ENCODE results near the gene SERPINA6. TPM values are rescaled to one million over a fixed set of nuclear protein-coding genes. Genes with fewer than 3 reads are reported as not detected.
"Not testable (repeated sequence)": the region's sequence is repeated elsewhere in the genome, so short reads cannot be mapped to it uniquely, and the experiment has no call there.

Gene SERPINA6
- total and polyA plus RNA-seq, 2 donors (not counting 1 experiment from before 2014, with no cell fraction given) = not detected

GRCh38 chr14:94269156-94269555 is 54.0 kb downstream of the SERPINA6 start:
- Histone ChIP-seq H4K20me1 (ENCODE audit: control insufficient read depth, extremely low read depth, insufficient read depth, low read length) (no peaks in the 10 kb centered on the region), H2AFZ (ENCODE audit: low read length) (no peak overlapping the region), H3K9ac (ENCODE audit: insufficient read depth, low read length) (no peak overlapping the region), H3K36me3 (ENCODE audit: control insufficient read depth, insufficient read depth, low read length) (no peaks in the 10 kb centered on the region), H3K4me3 (replicated peaks in 1 of 4; ENCODE audit: control extremely low read depth in 1 of 4, insufficient read depth in 1 of 4, low read depth in 3 of 4, low read length in 4 of 4) (no peak overlapping the region), H3K4me1 (ENCODE audit: control insufficient read depth, extremely low read depth, insufficient read depth, low read length) (no peaks in the 10 kb centered on the region), H3K9me3 (ENCODE audit: control insufficient read depth, insufficient read depth, low read depth, low read length) (no peaks in the 10 kb centered on the region), H3K4me2 (ENCODE audit: extremely low read depth, insufficient read depth, low read length) (no peak overlapping the region), H3K79me2 (ENCODE audit: control insufficient read depth, insufficient read depth, low read length) (no peaks in the 10 kb centered on the region), H3K27me3 (ENCODE audit: control insufficient read depth, insufficient read depth, low read length) (no peaks in the 10 kb centered on the region), H3K27ac (ENCODE audit: insufficient read depth, low read length) (no peak overlapping the region)
- TF ChIP-seq EZH2 (IDR thresholded peaks at IDR 0.05; ENCODE audit: low read length, missing control alignments) = no peak
- TF ChIP-seq CTCF (conservative IDR thresholded peaks at IDR 0.05 in 1 of 2, IDR thresholded peaks at IDR 0.05 in 1 of 2; ENCODE audit: low read depth in 1 of 2, low read length in 2 of 2) = no peak
- no peak for DNase-seq (ENCODE audit: low read depth in 2 of 2)

- not testable (repeated sequence) for H3K27ac ChIP-seq (ENCODE audit: insufficient read depth, low read length); H3K9me3 ChIP-seq (ENCODE audit: control insufficient read depth, insufficient read depth, low read depth, low read length); H3K79me2 ChIP-seq (ENCODE audit: control insufficient read depth, insufficient read depth, low read length); H3K4me1 ChIP-seq (ENCODE audit: control insufficient read depth, extremely low read depth, insufficient read depth, low read length); H2AFZ ChIP-seq (ENCODE audit: low read length); H3K9ac ChIP-seq (ENCODE audit: insufficient read depth, low read length); H3K4me3 ChIP-seq (replicated peaks in 1 of 4; ENCODE audit: control extremely low read depth in 1 of 4, insufficient read depth in 1 of 4, low read depth in 3 of 4, low read length in 4 of 4); H3K27me3 ChIP-seq (ENCODE audit: control insufficient read depth, insufficient read depth, low read length); H3K4me2 ChIP-seq (ENCODE audit: extremely low read depth, insufficient read depth, low read length); H3K36me3 ChIP-seq (ENCODE audit: control insufficient read depth, insufficient read depth, low read length); H4K20me1 ChIP-seq (ENCODE audit: control insufficient read depth, extremely low read depth, insufficient read depth, low read length); DNase-seq (ENCODE audit: low read depth in 2 of 2)
Observed at GRCh38 chr14:94268582-94268981, 54.6 kb downstream of the SERPINA6 start.

GRCh38 chr14:94267352-94267751 is 55.8 kb downstream of the SERPINA6 start:
- H3K36me3 ChIP-seq (ENCODE audit: control insufficient read depth, insufficient read depth, low read length) = no peaks in the 10 kb centered on the region
- no peaks in the 10 kb centered on the region for H3K27me3 ChIP-seq (ENCODE audit: control insufficient read depth, insufficient read depth, low read length)
- DNase-seq (ENCODE audit: low read depth in 2 of 2) = no peak
- no peak overlapping the region for H3K27ac ChIP-seq (ENCODE audit: insufficient read depth, low read length)
- H3K4me2 ChIP-seq (ENCODE audit: extremely low read depth, insufficient read depth, low read length) = no peak overlapping the region
- no peaks in the 10 kb centered on the region for H3K79me2 ChIP-seq (ENCODE audit: control insufficient read depth, insufficient read depth, low read length)
- no peaks in the 10 kb centered on the region for H4K20me1 ChIP-seq (ENCODE audit: control insufficient read depth, extremely low read depth, insufficient read depth, low read length)
- no peaks in the 10 kb centered on the region for H3K9me3 ChIP-seq (ENCODE audit: control insufficient read depth, insufficient read depth, low read depth, low read length)
- no peak overlapping the region for H3K9ac ChIP-seq (ENCODE audit: insufficient read depth, low read length)
- TF ChIP-seq EZH2 (IDR thresholded peaks at IDR 0.05; ENCODE audit: low read length, missing control alignments) (no peak), CTCF (conservative IDR thresholded peaks at IDR 0.05 in 1 of 2, IDR thresholded peaks at IDR 0.05 in 1 of 2; ENCODE audit: low read depth in 1 of 2, low read length in 2 of 2) (no peak)
- H2AFZ ChIP-seq (ENCODE audit: low read length) = no peak overlapping the region
- no peak overlapping the region for H3K4me3 ChIP-seq (replicated peaks in 1 of 4; ENCODE audit: control extremely low read depth in 1 of 4, insufficient read depth in 1 of 4, low read depth in 3 of 4, low read length in 4 of 4)
- H3K4me1 ChIP-seq (ENCODE audit: control insufficient read depth, extremely low read depth, insufficient read depth, low read length) = no peaks in the 10 kb centered on the region

GRCh38 chr14:94264195-94264594 is 58.9 kb downstream of the SERPINA6 start:
- H3K36me3 ChIP-seq (ENCODE audit: control insufficient read depth, insufficient read depth, low read length); H3K4me1 ChIP-seq (ENCODE audit: control insufficient read depth, extremely low read depth, insufficient read depth, low read length): not testable (repeated sequence)

More at GRCh38 chr14:94264195-94264594, 58.9 kb downstream of the SERPINA6 start:
- H3K27me3 ChIP-seq (ENCODE audit: control insufficient read depth, insufficient read depth, low read length); DNase-seq (ENCODE audit: low read depth in 2 of 2); H3K9me3 ChIP-seq (ENCODE audit: control insufficient read depth, insufficient read depth, low read depth, low read length); H3K4me3 ChIP-seq (replicated peaks in 1 of 4; ENCODE audit: control extremely low read depth in 1 of 4, insufficient read depth in 1 of 4, low read depth in 3 of 4, low read length in 4 of 4); H3K9ac ChIP-seq (ENCODE audit: insufficient read depth, low read length); H3K27ac ChIP-seq (ENCODE audit: insufficient read depth, low read length); H3K4me2 ChIP-seq (ENCODE audit: extremely low read depth, insufficient read depth, low read length); H4K20me1 ChIP-seq (ENCODE audit: control insufficient read depth, extremely low read depth, insufficient read depth, low read length); H2AFZ ChIP-seq (ENCODE audit: low read length); H3K79me2 ChIP-seq (ENCODE audit: control insufficient read depth, insufficient read depth, low read length): not testable (repeated sequence)

Other genes starting within 250 kb of the SERPINA6 start
- gene DDX24, start 242.1 kb downstream of the SERPINA6 start, total RNA-seq = 103 and 143 TPM in 2 replicates
- gene DDX24, start 242.1 kb downstream of the SERPINA6 start, polyA plus RNA-seq = 192 and 244 TPM in 2 replicates
- gene IFI27L1, start 242.0 kb downstream of the SERPINA6 start, total RNA-seq = 8.5 and 14.4 TPM in 2 replicates
- 20.3 and 26.0 TPM in 2 replicates for gene IFI27L1, start 242.0 kb downstream of the SERPINA6 start, polyA plus RNA-seq
- 7.9 and 11.6 TPM in 2 replicates for gene IFI27, start 212.6 kb downstream of the SERPINA6 start, total RNA-seq
- gene IFI27, start 212.6 kb downstream of the SERPINA6 start, polyA plus RNA-seq = 8.3 and 32.2 TPM in 2 replicates
- gene IFI27L2, start 193.7 kb downstream of the SERPINA6 start, total RNA-seq = 114 and 225 TPM in 2 replicates
- 91.4 and 104 TPM in 2 replicates for gene IFI27L2, start 193.7 kb downstream of the SERPINA6 start, polyA plus RNA-seq
- 0.51 and 0.99 TPM in 2 replicates for gene PPP4R4, start 149.0 kb downstream of the SERPINA6 start, total RNA-seq
- gene PPP4R4, start 149.0 kb downstream of the SERPINA6 start, polyA plus RNA-seq = 0.35 and 0.61 TPM in 2 replicates
- not detected in 2 replicates for gene SERPINA10, start 30.1 kb downstream of the SERPINA6 start, total RNA-seq
- gene SERPINA10, start 30.1 kb downstream of the SERPINA6 start, polyA plus RNA-seq = not detected in 2 replicates
- gene SERPINA2, start 43.4 kb upstream of the SERPINA6 start, total RNA-seq = not detected in 2 replicates
- gene SERPINA2, start 43.4 kb upstream of the SERPINA6 start, polyA plus RNA-seq = not detected in 2 replicates
- gene SERPINA1, start 65.3 kb upstream of the SERPINA6 start, total RNA-seq = under 0.01 TPM in 1 of 2 replicates, not detected in the other
- 0.10 and 0.39 TPM in 2 replicates for gene SERPINA1, start 65.3 kb upstream of the SERPINA6 start, polyA plus RNA-seq
- gene SERPINA11, start 129.5 kb upstream of the SERPINA6 start, total RNA-seq = not detected in 2 replicates
- not detected in 2 replicates for gene SERPINA11, start 129.5 kb upstream of the SERPINA6 start, polyA plus RNA-seq
- gene SERPINA9, start 152.9 kb upstream of the SERPINA6 start, total RNA-seq = not detected in 2 replicates
- gene SERPINA9, start 152.9 kb upstream of the SERPINA6 start, polyA plus RNA-seq = not detected in 2 replicates
- not detected in 2 replicates for gene SERPINA12, start 186.1 kb upstream of the SERPINA6 start, total RNA-seq
- not detected in 2 replicates for gene SERPINA12, start 186.1 kb upstream of the SERPINA6 start, polyA plus RNA-seq
- gene SERPINA4, start 238.1 kb upstream of the SERPINA6 start, total RNA-seq = not detected in 2 replicates
- not detected in 2 replicates for gene SERPINA4, start 238.1 kb upstream of the SERPINA6 start, polyA plus RNA-seq